ENCODE results near the gene SHC3.

DNA sequence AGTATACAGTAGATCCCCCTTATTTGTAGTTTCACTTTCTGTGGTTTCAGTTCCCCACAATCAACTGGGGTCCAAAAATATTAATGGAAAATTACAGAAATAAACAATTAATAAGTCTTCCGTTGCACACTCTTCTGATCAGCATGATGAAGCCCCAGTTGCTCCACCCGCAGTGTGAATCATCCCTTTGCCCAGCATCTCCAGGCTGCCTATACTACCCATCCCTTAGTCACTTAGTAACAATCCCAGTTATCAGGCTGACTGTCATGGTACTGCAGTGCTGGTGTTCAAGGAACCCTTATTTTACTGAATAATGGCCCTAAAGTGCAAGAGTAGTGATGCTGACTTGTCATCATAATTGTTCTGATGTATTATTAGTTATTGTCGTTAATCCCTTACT is 28.9 kb downstream of the SHC3 start:
- TF ChIP-seq, protein P1, sequence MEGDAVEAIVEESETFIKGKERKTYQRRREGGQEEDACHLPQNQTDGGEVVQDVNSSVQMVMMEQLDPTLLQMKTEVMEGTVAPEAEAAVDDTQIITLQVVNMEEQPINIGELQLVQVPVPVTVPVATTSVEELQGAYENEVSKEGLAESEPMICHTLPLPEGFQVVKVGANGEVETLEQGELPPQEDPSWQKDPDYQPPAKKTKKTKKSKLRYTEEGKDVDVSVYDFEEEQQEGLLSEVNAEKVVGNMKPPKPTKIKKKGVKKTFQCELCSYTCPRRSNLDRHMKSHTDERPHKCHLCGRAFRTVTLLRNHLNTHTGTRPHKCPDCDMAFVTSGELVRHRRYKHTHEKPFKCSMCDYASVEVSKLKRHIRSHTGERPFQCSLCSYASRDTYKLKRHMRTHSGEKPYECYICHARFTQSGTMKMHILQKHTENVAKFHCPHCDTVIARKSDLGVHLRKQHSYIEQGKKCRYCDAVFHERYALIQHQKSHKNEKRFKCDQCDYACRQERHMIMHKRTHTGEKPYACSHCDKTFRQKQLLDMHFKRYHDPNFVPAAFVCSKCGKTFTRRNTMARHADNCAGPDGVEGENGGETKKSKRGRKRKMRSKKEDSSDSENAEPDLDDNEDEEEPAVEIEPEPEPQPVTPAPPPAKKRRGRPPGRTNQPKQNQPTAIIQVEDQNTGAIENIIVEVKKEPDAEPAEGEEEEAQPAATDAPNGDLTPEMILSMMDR (IDR thresholded peaks at IDR 0.05): no peak
- no peak for TF ChIP-seq POLR2A (IDR thresholded peaks at IDR 0.05)
- TF ChIP-seq EP300 (IDR thresholded peaks at IDR 0.05): no peak
- TF ChIP-seq POLR2AphosphoS5 (IDR thresholded peaks at IDR 0.05): no peak

Data from upper lobe of left lung (tissue), 4 donors.